H9 (cell line): ENCODE data around the gene PXYLP1. TPM values are rescaled to one million over a fixed set of nuclear protein-coding genes. Genes with fewer than 3 reads are reported as not detected.

ENCODE experiments used
- DNase-seq: peaks from one replicate; pipeline ENCODE4 v3.0.0-alpha.2; 2017
- H2AFZ ChIP-seq: one replicate; pipeline ENCODE4 v1.6.1; 2013; ENCODE audit warnings: mild to moderate bottlenecking, low read length, control low read depth, moderate library complexity
- H2AK5ac ChIP-seq: 2 replicates; pipeline ENCODE4 v1.6.1; 2013; ENCODE audit warnings: low read length, control low read depth, mixed read lengths; ENCODE audit not compliant: insufficient read length
- H2BK120ac ChIP-seq: one replicate; pipeline ENCODE4 v1.6.1; 2013; ENCODE audit warnings: low read depth, mild to moderate bottlenecking, low read length, control low read depth, inconsistent platforms; ENCODE audit not compliant: poor library complexity, severe bottlenecking
- H2BK12ac ChIP-seq: 2 replicates; pipeline ENCODE4 v1.6.1; 2013; ENCODE audit warnings: low read length, control low read depth, mixed read lengths, low read depth; ENCODE audit not compliant: insufficient read length
- H2BK15ac ChIP-seq: 2 replicates; pipeline ENCODE4 v1.6.1; 2013; ENCODE audit warnings: low read depth, low read length, control low read depth
- H2BK20ac ChIP-seq: one replicate; pipeline ENCODE4 v1.6.1; 2013; ENCODE audit warnings: low read depth, mild to moderate bottlenecking, low read length, control low read depth, inconsistent platforms; ENCODE audit not compliant: poor library complexity, severe bottlenecking
- H2BK5ac ChIP-seq: 2 replicates; pipeline ENCODE4 v1.6.1; 2013; ENCODE audit warnings: low read length, control low read depth, mixed read lengths; ENCODE audit not compliant: insufficient read length
- H3K14ac ChIP-seq: 2 replicates; pipeline ENCODE4 v1.6.1; 2013; ENCODE audit warnings: low read length, control low read depth; ENCODE audit not compliant: insufficient read depth
- H3K18ac ChIP-seq: 2 replicates; pipeline ENCODE4 v1.6.1; 2013; ENCODE audit warnings: low read depth, mild to moderate bottlenecking, mixed read lengths, low read length, control low read depth; ENCODE audit not compliant: insufficient read length
- H3K23ac ChIP-seq: 2 replicates; pipeline ENCODE4 v1.6.1; 2013; ENCODE audit warnings: low read length, control low read depth, mixed read lengths, low read depth; ENCODE audit not compliant: insufficient read length
- H3K23me2 ChIP-seq: 2 replicates; pipeline ENCODE4 v1.6.1; 2013; ENCODE audit warnings: low read depth, mild to moderate bottlenecking, mixed read lengths, low read length, control low read depth; ENCODE audit not compliant: insufficient read length, poor library complexity, severe bottlenecking
- H3K27ac ChIP-seq: 2 replicates; pipeline ENCODE4 v1.5.1; 2013; ENCODE audit warnings: low read length, control low read depth, mixed read lengths, low read depth; ENCODE audit not compliant: insufficient read length
- H3K27me3 ChIP-seq: 2 replicates; pipeline ENCODE4 v1.6.1; 2013; ENCODE audit warnings: low read length, control low read depth, inconsistent platforms; ENCODE audit not compliant: insufficient read depth
- H3K4ac ChIP-seq: 2 replicates; pipeline ENCODE4 v1.6.1; 2013; ENCODE audit warnings: low read depth, mild to moderate bottlenecking, control low read depth, inconsistent platforms, low read length, moderate library complexity
- H3K4me1 ChIP-seq: 2 replicates; pipeline ENCODE4 v1.6.1; 2013; ENCODE audit warnings: low read length, control low read depth, inconsistent platforms; ENCODE audit not compliant: insufficient read depth
- H3K4me2 ChIP-seq: 2 replicates; pipeline ENCODE4 v1.6.1; 2013; ENCODE audit warnings: low read length, control low read depth, mixed read lengths; ENCODE audit not compliant: insufficient read length, insufficient read depth
- H3K56ac ChIP-seq: 2 replicates; pipeline ENCODE4 v1.6.1; 2013; ENCODE audit warnings: low read depth, mild to moderate bottlenecking, mixed read lengths, low read length, control low read depth; ENCODE audit not compliant: insufficient read length
- H3K79me1 ChIP-seq: 2 replicates; pipeline ENCODE4 v1.6.1; 2013; ENCODE audit warnings: low read depth, mild to moderate bottlenecking, moderate library complexity, low read length, control low read depth, inconsistent platforms; ENCODE audit not compliant: insufficient read depth, poor library complexity, severe bottlenecking
- H3K79me2 ChIP-seq: 2 replicates; pipeline ENCODE4 v1.6.1; 2013; ENCODE audit warnings: low read length, control low read depth, inconsistent platforms; ENCODE audit not compliant: insufficient read depth
- H3K9ac ChIP-seq: 2 replicates; pipeline ENCODE4 v1.6.1; 2013; ENCODE audit warnings: low read length, control low read depth, mixed read lengths; ENCODE audit not compliant: insufficient read length; ENCODE audit errors: extremely low read depth
- H3K9me3 ChIP-seq: one replicate; pipeline ENCODE4 v1.6.1; 2013; ENCODE audit warnings: low read depth, low read length, inconsistent platforms; ENCODE audit not compliant: control insufficient read depth
- H3T11ph ChIP-seq: one replicate; pipeline ENCODE4 v1.6.1; 2013; ENCODE audit warnings: mild to moderate bottlenecking, low read length, control low read depth, inconsistent platforms
- H4K20me1 ChIP-seq: one replicate; pipeline ENCODE4 v1.6.1; 2013; ENCODE audit not compliant: control insufficient read depth, insufficient read length, insufficient read depth
- H4K5ac ChIP-seq: 2 replicates; pipeline ENCODE4 v1.6.1; 2013; ENCODE audit warnings: low read depth, mild to moderate bottlenecking, mixed read lengths, low read length, control low read depth; ENCODE audit not compliant: insufficient read length
- H4K8ac ChIP-seq: replicated peaks from 2 replicates; pipeline ENCODE4 v1.6.1; 2013; ENCODE audit warnings: low read length, control low read depth, mixed read lengths, low read depth; ENCODE audit not compliant: insufficient read length
- H4K91ac ChIP-seq: 2 replicates; pipeline ENCODE4 v1.6.1; 2013; ENCODE audit warnings: low read depth, mild to moderate bottlenecking, moderate library complexity, mixed read lengths, low read length, control low read depth; ENCODE audit not compliant: insufficient read length
- H3K27ac Mint-ChIP-seq, 3 experiments: 2 replicates in 2 of 3; 3 replicates in 1 of 3; pipeline ENCODE4 v1.8.0; 2020 to 2021; ENCODE audit warnings: mixed read lengths in 3 of 3, mild to moderate bottlenecking in 1 of 3, moderate library complexity in 1 of 3
- H3K27me3 Mint-ChIP-seq: 2 replicates; pipeline ENCODE4 v1.8.0; 2021; ENCODE audit warnings: low read depth, mild to moderate bottlenecking, moderate library complexity, mixed read lengths
- H3K36me3 Mint-ChIP-seq, 3 experiments: 2 replicates in 2 of 3; 3 replicates in 1 of 3; pipeline ENCODE4 v1.8.0; 2020 to 2021; ENCODE audit warnings: low read depth in 3 of 3, mixed read lengths in 3 of 3; ENCODE audit not compliant: insufficient read depth in 1 of 3
- H3K4me1 Mint-ChIP-seq, 2 experiments: 2 replicates each; pipeline ENCODE4 v1.8.0; 2020; ENCODE audit warnings: mixed read lengths in 2 of 2
- H3K4me3 Mint-ChIP-seq, 2 experiments: 2 replicates in 1 of 2; 3 replicates in 1 of 2; pipeline ENCODE4 v1.8.0; 2020 to 2021; ENCODE audit warnings: mild to moderate bottlenecking in 2 of 2, mixed read lengths in 2 of 2, moderate library complexity in 1 of 2
- H3K9me3 Mint-ChIP-seq, 2 experiments: 2 replicates in 1 of 2; 3 replicates in 1 of 2; pipeline ENCODE4 v1.8.0; 2020; ENCODE audit warnings: mild to moderate bottlenecking in 2 of 2, mixed read lengths in 2 of 2, moderate library complexity in 1 of 2
- WGBS: extraction: QIAGEN DNeasy Blood & Tissue Kit; methylation state at CpG from one replicate; pipeline ENCODE4 v1.1.7; 2013; ENCODE audit warnings: missing lambda C conversion rate, low lambda C conversion rate, mixed read lengths; ENCODE audit not compliant: insufficient read length; ENCODE audit errors: extremely low coverage; 5-methylcytosine and 5-hydroxymethylcytosine counted together
- total RNA-seq: library from RNA; stranded (reverse); gene quantifications from 2 replicates; pipeline ENCODE4 v1.2.1, GENCODE V29; 2021
- TF ChIP-seq, protein P1 (sequence below): fragments of 200-600 bp; sonication (generic); conservative IDR thresholded peaks from 3 replicates; pipeline ENCODE4 v1.8.0; 2021; ENCODE audit warnings: antibody characterized with exemption, mild to moderate bottlenecking

Gene PXYLP1
- total RNA-seq, 1 experiment from 2014 or later, result 17.9 TPM

DNA sequence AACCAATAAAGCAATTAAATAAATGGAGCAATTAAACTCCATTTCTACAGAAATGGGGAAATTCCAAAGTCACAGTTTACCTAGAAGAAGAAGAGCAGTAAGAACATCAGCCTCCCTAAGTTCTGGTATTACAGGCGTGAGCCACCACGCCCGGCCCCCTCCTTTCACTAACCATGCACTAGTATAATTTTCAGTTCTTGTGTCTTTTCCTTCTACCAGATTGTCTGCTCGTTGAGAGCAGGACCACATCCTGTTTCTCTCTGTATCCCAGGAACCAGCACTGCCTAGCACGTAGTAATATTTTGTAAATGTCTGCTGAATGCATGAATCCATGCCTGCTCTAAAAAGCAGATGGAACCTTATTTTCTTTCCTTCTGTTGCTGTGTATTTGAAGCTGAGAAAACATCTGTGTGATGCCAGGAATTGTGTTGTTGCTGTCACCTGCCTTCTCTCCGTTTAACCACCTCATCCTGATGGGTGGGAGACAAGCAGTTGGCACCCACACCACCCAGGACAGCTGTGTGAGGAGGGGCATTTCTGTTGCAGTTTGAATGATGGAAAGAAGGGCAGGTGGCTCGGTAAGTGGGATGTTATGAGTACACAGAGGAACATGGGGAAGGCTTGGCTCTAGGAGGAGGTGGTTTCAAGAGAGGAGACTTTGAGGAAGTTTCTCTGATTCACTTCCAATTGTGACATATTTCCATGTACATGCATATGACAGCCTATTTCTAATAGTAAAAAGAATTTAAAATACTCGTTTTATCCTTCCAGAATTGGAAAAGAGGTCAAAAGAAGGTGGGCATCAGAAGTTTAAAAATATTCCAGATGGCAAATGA is 30.1 kb downstream of the PXYLP1 start:
- Histone ChIP-seq H3K9ac (no peak overlapping the region), H3K27ac (no peak overlapping the region), H3K4me2 (no peak overlapping the region), H3K18ac (no peak overlapping the region), H2BK20ac (no peak overlapping the region), H3K23me2 (no peaks in the 10 kb centered on the region), H3K56ac (no peak overlapping the region), H3K4me1 (no peaks in the 10 kb centered on the region; the same call in 1 of the 2 replicates), H2AFZ (no peak overlapping the region), H3K27me3 (no peaks in the 10 kb centered on the region), H3K14ac (no peak overlapping the region), H2BK12ac (no peak overlapping the region), H4K20me1 (no peaks in the 10 kb centered on the region), H3T11ph (no peak overlapping the region), H4K91ac (no peak overlapping the region), H4K5ac (no peak overlapping the region), H2BK120ac (no peak overlapping the region), H3K4ac (no peak overlapping the region), H4K8ac (no peak overlapping the region), H2BK5ac (no peak overlapping the region), H3K23ac (no peak overlapping the region), H2BK15ac (no peak overlapping the region), H3K79me2 (no peaks in the 10 kb centered on the region), H3K9me3 (no peaks in the 10 kb centered on the region), H2AK5ac (no peak overlapping the region), H3K79me1 (no peaks in the 10 kb centered on the region)
- Mint-ChIP-seq H3K4me1 (peaks cover 4 to 8% of the 10 kb centered on the region in 2 experiments; a peak in 3 of 4 replicates), H3K36me3 (peaks cover 4 to 12% (median 11%) of the 10 kb centered on the region in 3 experiments; a peak in 6 of 7 replicates), H3K9me3 (no peaks in the 10 kb centered on the region), H3K4me3 (no peak overlapping the region), H3K27me3 (no peaks in the 10 kb centered on the region), H3K27ac (no peak overlapping the region)
- WGBS, result no CpG with 5 or more reads among the region's 8 CpGs
- no peak for DNase-seq
- TF ChIP-seq, protein P1, sequence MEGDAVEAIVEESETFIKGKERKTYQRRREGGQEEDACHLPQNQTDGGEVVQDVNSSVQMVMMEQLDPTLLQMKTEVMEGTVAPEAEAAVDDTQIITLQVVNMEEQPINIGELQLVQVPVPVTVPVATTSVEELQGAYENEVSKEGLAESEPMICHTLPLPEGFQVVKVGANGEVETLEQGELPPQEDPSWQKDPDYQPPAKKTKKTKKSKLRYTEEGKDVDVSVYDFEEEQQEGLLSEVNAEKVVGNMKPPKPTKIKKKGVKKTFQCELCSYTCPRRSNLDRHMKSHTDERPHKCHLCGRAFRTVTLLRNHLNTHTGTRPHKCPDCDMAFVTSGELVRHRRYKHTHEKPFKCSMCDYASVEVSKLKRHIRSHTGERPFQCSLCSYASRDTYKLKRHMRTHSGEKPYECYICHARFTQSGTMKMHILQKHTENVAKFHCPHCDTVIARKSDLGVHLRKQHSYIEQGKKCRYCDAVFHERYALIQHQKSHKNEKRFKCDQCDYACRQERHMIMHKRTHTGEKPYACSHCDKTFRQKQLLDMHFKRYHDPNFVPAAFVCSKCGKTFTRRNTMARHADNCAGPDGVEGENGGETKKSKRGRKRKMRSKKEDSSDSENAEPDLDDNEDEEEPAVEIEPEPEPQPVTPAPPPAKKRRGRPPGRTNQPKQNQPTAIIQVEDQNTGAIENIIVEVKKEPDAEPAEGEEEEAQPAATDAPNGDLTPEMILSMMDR, result no peak
